Stimulated activated CD8-positive, alpha-beta memory T cell treated with anti-CD3 and anti-CD28 coated beads, Interleukin-15, amount 100 ng/mL, for 4 hours (primary cell): ENCODE measurements around the gene GSTM3.
A peak's percentile ranks its signal among the peaks of the same experiment; 100 is the strongest.
"Not testable (repeated sequence)": the region's sequence is repeated elsewhere in the genome, so short reads cannot be mapped to it uniquely, and the experiment has no call there.

Experiments used
- DNase-seq, 2 donors: peaks; one replicate each; pipeline ENCODE4 v3.0.0-alpha.2; 2020; ENCODE audit warnings: low read depth in 2 of 2

Gene GSTM3

DNA sequence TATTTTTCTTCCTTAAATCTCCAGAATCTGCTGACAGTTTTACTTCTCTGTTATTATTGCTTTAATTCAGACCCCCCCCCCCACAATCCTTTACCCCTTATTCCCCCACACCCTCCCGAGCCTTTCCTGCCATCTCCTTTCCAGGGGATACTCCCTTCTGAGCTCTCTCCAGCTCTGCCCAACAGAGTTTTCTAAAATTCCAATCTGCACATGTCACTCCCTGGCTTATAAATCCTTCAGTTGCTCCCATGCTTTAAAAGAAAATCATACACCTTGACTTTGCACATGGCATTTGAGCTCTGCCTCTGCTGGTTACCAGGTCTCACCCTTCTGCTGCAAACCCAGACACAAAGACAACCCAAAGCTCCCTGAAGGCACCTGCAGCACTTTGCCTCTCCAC lies 34.6 kb upstream of the GSTM3 start:
- no peak for DNase-seq

DNA sequence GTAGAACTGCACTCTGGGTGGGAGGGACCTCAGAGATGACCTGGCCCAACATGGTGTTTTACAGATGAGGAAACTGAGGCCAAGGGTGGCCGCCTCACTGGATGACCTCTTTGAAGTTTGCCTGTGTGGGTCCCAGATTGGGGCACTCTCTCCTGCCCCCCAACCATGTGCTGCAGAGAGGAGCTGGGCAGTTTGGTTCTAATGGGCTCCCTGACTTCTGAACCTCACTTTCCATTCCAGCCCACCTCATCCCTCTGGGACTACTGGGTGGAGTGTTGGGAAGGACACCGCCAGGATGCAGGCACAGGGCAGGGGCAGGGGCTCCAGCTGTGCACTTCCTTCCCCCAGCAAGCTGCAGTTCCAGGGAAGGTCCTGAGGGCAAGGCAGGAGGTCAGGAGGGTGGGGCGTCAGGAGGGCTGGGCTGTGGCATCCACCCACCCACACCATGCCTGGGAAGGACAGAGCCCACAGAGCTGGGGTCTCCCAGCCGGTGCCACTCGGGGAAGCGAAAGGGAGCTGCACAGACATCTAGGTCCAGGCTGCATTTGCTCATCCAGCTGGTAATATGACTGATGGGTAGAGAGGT lies 33.2 kb upstream of the GSTM3 start:
- no peak for DNase-seq

DNA sequence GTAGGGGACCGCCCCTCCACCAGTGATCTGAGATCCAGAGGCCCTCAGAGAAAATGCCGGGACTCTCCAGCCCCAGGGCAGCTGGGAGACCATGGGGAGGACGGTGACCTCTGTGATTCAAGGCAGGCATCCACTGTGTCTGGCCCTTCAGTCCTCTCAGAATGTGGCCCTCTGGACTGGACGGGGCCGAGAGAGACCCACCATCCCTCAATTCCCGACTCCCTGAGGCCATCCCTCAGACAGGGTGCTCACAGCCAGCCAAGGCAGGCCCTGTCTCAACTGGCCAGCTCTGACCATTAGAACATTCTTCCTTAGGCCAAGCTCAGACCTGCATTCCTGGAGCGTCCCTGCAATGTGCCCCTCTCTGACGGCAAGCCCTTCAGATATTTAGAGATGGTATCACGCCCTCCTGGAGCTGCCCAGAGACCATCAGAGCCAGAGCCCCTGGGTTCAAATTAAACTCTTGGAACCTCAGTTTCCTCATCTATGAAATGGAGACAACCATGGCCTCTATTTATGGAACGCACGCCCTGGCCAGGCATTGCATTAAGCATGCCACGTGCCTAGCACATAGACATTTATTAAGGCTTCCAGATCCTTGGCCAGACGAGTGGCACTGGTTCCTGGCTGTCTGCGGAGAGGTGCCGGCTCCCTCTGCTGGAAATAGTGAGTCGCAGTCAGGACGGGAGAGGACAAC lies 32.5 kb upstream of the GSTM3 start:
- peak; percentile 18 to 38 for DNase-seq

DNA sequence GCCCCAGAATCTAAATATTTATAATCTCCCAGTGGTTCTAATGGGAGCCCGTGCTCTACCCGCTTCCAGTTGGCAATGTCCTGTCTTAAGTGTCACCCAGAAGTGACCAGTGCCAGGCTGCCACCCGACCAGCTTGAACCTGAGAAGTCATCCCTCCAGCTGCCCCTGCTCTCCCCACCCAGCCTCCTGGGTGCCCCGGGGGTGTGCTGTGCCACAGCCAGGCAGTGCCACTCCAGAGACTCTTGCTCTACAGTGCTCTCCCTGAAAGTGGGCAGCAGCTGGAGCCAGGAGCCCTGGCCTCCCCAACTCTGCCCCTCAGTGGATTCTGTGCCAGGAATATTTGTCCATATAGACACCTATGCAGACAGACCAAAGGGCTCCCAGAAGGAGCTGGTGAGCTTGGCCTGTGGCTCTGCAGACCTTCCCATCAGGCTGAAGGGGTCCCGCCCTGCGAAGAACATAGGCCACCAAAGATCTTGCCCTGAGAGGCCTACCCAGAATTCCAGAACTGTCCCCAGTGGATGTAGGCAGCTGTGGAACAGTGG lies 31.9 kb upstream of the GSTM3 start:
- DNase-seq: no peak

DNA sequence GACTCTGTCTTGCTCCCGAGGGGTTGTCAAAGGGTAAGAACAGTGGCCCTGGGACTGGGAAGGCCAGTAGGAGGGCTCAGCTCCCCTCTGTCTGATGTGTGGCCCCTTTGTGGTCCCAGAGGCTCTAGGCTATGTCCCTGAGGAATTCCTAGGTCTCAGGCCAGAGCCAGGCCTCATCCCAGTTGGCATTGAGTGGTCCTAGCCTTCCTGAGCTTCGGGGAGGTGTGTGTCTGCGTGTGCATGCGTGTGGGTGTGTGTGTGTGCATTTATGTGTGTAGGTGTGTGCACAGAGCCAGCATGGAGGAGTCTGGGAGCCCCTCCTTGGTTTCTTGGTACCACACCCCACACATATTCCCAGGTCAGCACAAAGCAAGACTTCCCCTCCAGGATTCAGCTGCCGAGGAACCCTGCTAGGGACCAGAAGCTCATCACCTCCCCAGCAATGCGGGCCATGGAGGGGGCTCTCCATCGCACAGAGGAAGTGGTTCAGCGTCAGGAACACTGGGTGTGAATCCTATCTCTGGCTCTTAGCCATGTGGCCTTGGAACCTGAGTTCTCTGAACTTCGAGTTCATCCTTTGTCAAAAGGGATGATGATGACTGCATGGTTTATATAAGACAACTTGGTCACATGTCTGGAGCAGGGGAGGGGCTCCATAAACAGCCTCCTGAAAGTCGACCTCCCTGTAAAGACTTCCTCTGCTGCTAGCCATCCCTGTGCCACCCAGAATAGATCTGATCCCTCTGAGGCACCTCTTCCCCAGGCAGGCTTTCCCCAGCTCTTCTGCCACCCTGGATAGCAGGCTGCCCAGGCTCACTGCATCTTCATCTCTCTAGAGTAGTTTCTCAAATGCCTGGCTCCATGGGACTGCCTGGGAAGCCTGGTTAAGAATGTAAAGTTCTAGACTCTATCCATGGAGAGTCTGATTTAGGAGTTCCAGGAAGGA lies 31.1 kb upstream of the GSTM3 start:
- no peak for DNase-seq

GRCh38 chr1:109770331-109771095 lies 29.7 kb upstream of the GSTM3 start:
- DNase-seq: no peak

GRCh38 chr1:109769330-109770078 lies 28.7 kb upstream of the GSTM3 start:
- DNase-seq: no peak

GRCh38 chr1:109768820-109769219 lies 28.0 kb upstream of the GSTM3 start:
- no peak for DNase-seq

DNA sequence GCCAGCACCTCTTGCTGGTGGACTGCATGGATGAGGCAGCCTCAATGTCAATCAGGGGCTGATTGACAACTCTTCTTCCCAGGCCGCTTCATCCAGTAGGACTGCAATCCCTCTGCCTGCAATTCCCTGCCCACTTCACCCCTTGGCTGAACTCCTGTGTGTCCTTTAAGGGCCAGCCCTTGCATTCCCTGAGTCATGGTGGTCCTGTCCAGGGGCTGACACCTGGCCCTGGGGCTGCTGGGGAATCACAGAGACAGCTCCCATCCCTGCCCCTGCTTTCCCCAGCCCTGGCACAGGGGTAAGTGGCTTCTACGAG lies 27.5 kb upstream of the GSTM3 start:
- DNase-seq: no peak

DNA sequence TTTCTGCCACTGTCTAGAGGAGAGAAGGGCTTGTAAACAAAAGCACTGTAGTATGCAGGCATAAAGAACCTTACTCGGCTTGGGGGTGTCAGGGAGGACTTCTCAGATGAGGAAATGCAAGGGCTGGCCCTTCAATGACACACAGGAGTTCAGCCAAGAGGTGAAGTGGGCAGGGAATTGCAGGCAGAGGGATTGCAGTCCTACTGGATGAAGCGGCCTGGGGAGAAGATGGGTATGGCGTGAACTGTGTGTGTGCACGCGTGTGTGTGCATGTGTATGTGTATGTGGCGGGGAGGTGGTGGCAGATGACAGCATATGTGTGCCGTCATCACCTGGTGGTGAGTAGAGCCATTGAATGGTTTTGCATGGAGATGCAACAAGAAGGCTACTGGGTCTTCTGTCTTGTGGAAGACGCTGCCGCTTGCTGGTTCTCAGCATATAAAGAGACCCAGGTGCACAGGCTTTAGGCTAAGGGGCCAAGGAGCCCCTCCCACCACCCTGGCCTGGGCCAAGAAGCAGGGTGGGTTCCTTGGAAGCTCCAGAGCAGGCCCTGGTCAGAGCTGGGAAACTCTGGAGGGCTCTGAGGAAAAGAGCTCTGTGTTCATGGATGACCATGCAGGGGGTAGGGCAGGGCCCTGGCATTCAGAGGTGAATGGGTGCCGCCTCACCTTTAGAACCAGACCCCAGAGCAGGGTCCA lies 26.9 kb upstream of the GSTM3 start:
- DNase-seq: no peak

GRCh38 chr1:109766991-109767636 lies 26.3 kb upstream of the GSTM3 start:
- DNase-seq: not testable (repeated sequence)

GRCh38 chr1:109765896-109766615 lies 25.2 kb upstream of the GSTM3 start:
- no peak for DNase-seq

DNA sequence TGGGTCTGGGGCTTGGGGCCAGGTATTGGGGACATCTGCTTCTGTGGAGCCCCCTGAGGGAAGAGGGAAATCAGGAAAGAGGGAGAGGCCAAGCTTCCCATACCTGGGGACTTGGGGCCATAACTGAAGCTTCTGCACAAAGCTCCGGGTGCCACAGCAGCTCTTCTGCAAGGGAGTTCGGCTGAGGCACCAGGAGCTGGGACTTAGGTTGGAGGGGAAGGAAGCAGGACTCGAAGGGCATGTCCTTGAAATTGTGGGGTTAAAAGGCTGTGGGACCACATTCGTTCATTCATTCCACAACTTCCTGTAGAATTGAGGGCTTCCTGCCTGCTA lies 24.6 kb upstream of the GSTM3 start:
- DNase-seq: no peak

GRCh38 chr1:109764561-109765482 lies 24.0 kb upstream of the GSTM3 start:
- DNase-seq: no peak

- no peak for DNase-seq
Observed at GRCh38 chr1:109763646-109764415, 23.0 kb upstream of the GSTM3 start, which contains the start of gene EPS8L3. Gene EPS8L3, minus strand, starts transcription at chr1:109763923. Its CDS starts 2,174 bp downstream, at chr1:109761749.

DNA sequence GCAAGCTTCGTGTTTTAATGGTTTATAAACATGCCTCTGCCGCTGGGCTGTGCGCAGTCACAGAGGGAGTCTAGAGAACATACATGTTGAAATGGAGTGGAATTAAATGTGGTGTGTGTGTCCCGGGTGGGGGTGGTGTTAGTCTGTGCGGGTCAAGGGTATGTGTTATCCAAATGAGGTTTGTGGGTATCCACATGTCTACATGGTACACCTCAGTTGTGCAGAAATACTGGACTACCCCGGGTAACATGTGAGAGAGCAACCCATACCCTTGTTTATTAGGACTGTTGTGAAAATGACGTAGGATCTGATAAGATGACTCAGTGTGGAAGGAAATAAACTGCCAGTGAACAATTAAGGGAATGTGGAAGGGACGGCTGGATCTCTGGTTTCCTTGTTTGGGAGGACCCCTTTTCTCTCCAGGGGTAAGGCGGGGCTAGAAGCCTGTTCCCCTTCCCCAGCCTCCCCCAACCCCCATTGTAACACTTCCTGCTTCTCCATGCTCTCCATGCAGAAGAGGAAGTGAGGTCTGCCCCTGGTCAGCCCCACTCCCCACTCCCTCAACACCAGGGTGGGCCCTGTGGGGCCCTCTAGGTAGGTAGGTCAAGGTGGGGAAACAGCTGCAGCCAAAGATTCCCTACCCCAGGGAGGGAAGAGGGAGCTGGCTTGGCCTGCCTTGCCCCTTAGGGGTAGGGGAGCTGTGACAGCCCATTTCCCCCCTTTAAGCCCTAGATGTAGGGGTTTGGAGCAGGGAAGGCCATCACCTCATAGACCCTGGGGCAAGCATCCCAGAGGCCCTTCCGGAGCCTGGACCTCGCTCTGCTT lies 22.2 kb upstream of the GSTM3 start:
- no peak for DNase-seq
